HepG2 (cell line): ENCODE results near the gene KRT38. TPM values are rescaled to one million over a fixed set of nuclear protein-coding genes. Genes with fewer than 3 reads are reported as not detected.

Experiments used
- ATAC-seq: fragments of 200-7000 bp; cut with Tn5 transposase; 3 replicates; pipeline ENCODE4 v1.9.1; 2020; ENCODE audit warnings: mild to moderate bottlenecking, moderate library complexity
- BruUV-seq: library from RNA; stranded (reverse); fragments of 400-500 nt; replicated peaks from 2 replicates; lab custom pipeline; 2021; lab: Mats Ljungman, UMichigan
- CTCF ChIA-PET: fragments of 300-600 bp; formaldehyde crosslinking; extraction: SDS; loops from one replicate; lab custom pipeline; 2021; ENCODE audit warnings: low total read pairs, inconsistent platforms, low intra/inter-chr PET ratio; lab: Yijun Ruan, JAX
- POLR2A ChIA-PET: fragments of 350-600 bp; sonication (Branson Sonifier 250); formaldehyde crosslinking; loops from one replicate; lab custom pipeline; 2020; ENCODE audit warnings: antibody characterized with exemption, inconsistent platforms; lab: Yijun Ruan, JAX
- DNase-seq: peaks from one replicate; pipeline ENCODE4 v3.0.0-alpha.2; 2015; ENCODE audit warnings: low spot score
- FAIRE-seq: peaks from 3 replicates; lab custom pipeline; 2011; peaks lifted over from hg19 to GRCh38; lab: Jason Lieb, UNC
- H2AFZ ChIP-seq: one replicate; pipeline ENCODE4 v1.6.1; 2011; ENCODE audit warnings: low read length, inconsistent platforms
- H3K27ac ChIP-seq: fragments of 300-600 bp; 3 replicates; pipeline ENCODE4 v1.8.0; 2011; ENCODE audit warnings: mixed run types, mild to moderate bottlenecking, mixed read lengths, low read length, inconsistent platforms; ENCODE audit not compliant: insufficient read depth; ENCODE audit errors: extremely low read length
- H3K27me3 ChIP-seq, 2 experiments: fragments of 200-600 bp in 1 of 2; 2 replicates in 1 of 2; 3 replicates in 1 of 2; pipeline versions ENCODE4 v1.6.0 to v1.8.0; 2011; ENCODE audit warnings: low read length in 2 of 2, mild to moderate bottlenecking in 2 of 2, moderate library complexity in 2 of 2, inconsistent platforms in 1 of 2; ENCODE audit not compliant: insufficient read depth in 2 of 2, control insufficient read depth in 1 of 2
- H3K36me3 ChIP-seq, 2 experiments: fragments of 200-600 bp in 1 of 2; replicated peaks in 1 of 2; 2 replicates in 1 of 2; 3 replicates in 1 of 2; pipeline versions ENCODE4 v1.5.1 to v1.8.0; 2011; ENCODE audit warnings: low read length in 2 of 2, inconsistent platforms in 1 of 2; ENCODE audit not compliant: insufficient read depth in 2 of 2, control insufficient read depth in 1 of 2
- H3K4me1 ChIP-seq: 2 replicates; pipeline ENCODE4 v1.5.1; 2012; ENCODE audit warnings: low read length, inconsistent platforms; ENCODE audit not compliant: insufficient read depth
- H3K4me2 ChIP-seq: 2 replicates; pipeline ENCODE4 v1.6.0; 2011; ENCODE audit warnings: low read depth, low read length, inconsistent platforms
- H3K4me3 ChIP-seq, 3 experiments: fragments of 200-600 bp in 1 of 3; sonication (generic), shearing (Covaris generic) in 1 of 3; replicated peaks in 1 of 3; 2 replicates each; pipeline ENCODE4 v1.5.1; 2011 to 2016; ENCODE audit warnings: low read length in 3 of 3, inconsistent platforms in 2 of 3, low read depth in 2 of 3, mild to moderate bottlenecking in 2 of 3, control low read depth in 1 of 3, mixed read lengths in 1 of 3; ENCODE audit not compliant: insufficient read depth in 1 of 3
- H3K79me2 ChIP-seq: one replicate; pipeline ENCODE4 v1.6.1; 2011; ENCODE audit warnings: low read length, inconsistent platforms; ENCODE audit not compliant: insufficient read depth
- H3K9ac ChIP-seq: 2 replicates; pipeline ENCODE4 v1.6.0; 2011; ENCODE audit warnings: mild to moderate bottlenecking, low read depth, low read length, inconsistent platforms; ENCODE audit not compliant: insufficient read depth
- H3K9me3 ChIP-seq: 2 replicates; pipeline ENCODE4 v1.5.1; 2012; ENCODE audit warnings: mild to moderate bottlenecking, low read length
- H4K20me1 ChIP-seq: 2 replicates; pipeline ENCODE4 v1.6.0; 2011; ENCODE audit warnings: inconsistent platforms, mild to moderate bottlenecking, low read length, moderate library complexity; ENCODE audit not compliant: insufficient read depth
- ARNT2 ChIP-seq: sonication (generic); formaldehyde crosslinking; IDR thresholded peaks from 2 replicates; pipeline ENCODE4 v1.8.0; 2022; ENCODE audit warnings: mild to moderate bottlenecking, low read depth, missing genetic modification reagents, moderate library complexity
- ESRRA ChIP-seq: sonication (generic); formaldehyde crosslinking; IDR thresholded peaks from 2 replicates; pipeline ENCODE4 v1.5.1; 2020; ENCODE audit warnings: mild to moderate bottlenecking, low read depth, missing genetic modification reagents
- ETV5 ChIP-seq: IDR thresholded peaks from 2 replicates; pipeline ENCODE4 v1.6.1; 2018; ENCODE audit warnings: missing biosample characterization, missing genetic modification reagents, inconsistent platforms, borderline replicate concordance
- GABPA ChIP-seq, 2 experiments: IDR thresholded peaks; 2 replicates each; pipeline ENCODE4 v1.6.1; 2011 to 2016; ENCODE audit warnings: low read depth in 2 of 2, low read length in 1 of 2, missing biosample characterization in 1 of 2, missing genetic modification characterization in 1 of 2
- KDM1A ChIP-seq: IDR thresholded peaks from 2 replicates; pipeline ENCODE4 v1.6.1; 2016; ENCODE audit warnings: missing compliant biosample characterization
- PHF5A ChIP-seq: IDR thresholded peaks from one replicate; pipeline ENCODE4 v1.6.1; 2018; ENCODE audit warnings: low read depth, missing genetic modification reagents; ENCODE audit not compliant: unreplicated experiment
- THAP9 ChIP-seq: sonication (generic); formaldehyde crosslinking; IDR thresholded peaks from 2 replicates; pipeline ENCODE4; 2020; ENCODE audit warnings: missing genetic modification reagents, mild to moderate bottlenecking, borderline replicate concordance
- ZKSCAN8 ChIP-seq: IDR thresholded peaks from 2 replicates; pipeline ENCODE4 v1.6.1; 2016; ENCODE audit warnings: borderline replicate concordance, missing genetic modification reagents, missing compliant biosample characterization
- ZNF17 ChIP-seq: sonication (generic); formaldehyde crosslinking; IDR thresholded peaks from 2 replicates; pipeline ENCODE4 v1.5.0; 2020; ENCODE audit warnings: mild to moderate bottlenecking, missing genetic modification reagents
- ZNF207 ChIP-seq: fragments of 450-650 bp; IDR thresholded peaks from 2 replicates; pipeline ENCODE4 v1.6.1; 2016; ENCODE audit warnings: antibody characterized with exemption, borderline replicate concordance
- ZNF644 ChIP-seq: IDR thresholded peaks from 2 replicates; pipeline ENCODE4 v1.6.1; 2016; ENCODE audit warnings: low read depth
- WGBS: methylation state at CpG from one replicate; pipeline ENCODE4 v1.1.6; 2017; ENCODE audit warnings: low lambda C conversion rate; 5-methylcytosine and 5-hydroxymethylcytosine counted together
- in situ Hi-C: cut with HindIII; loops from 2 replicates; pipeline ENCODE4 v1.10.0; 2017; ENCODE audit warnings: low pct_unique_long_range_greater_than_20kb; ENCODE audit not compliant: extremely low pct_ligation_motif_present
- intact Hi-C: fragments of 100-400 bp; cut with micrococcal nuclease; formaldehyde crosslinking; loops from one replicate; pipeline ENCODE4 v1.10.0; 2022; ENCODE audit not compliant: unreplicated experiment
- polyA plus RNA-seq, 8 experiments: library from polyadenylated mRNA; depleted of rRNA in 3 of 8; stranded (reverse) in 7 of 8; unstranded in 1 of 8; fragments of >200 nt; fragmentation: Illumina TruSeq in 4 of 8; extraction: Trizol in 4 of 8; gene quantifications; 2 replicates each; pipeline versions ENCODE4 v1.2.1 to v1.2.3, GENCODE V29; 2011 to 2016; ENCODE audit warnings: low read depth in 4 of 8, missing spikeins in 1 of 8, mixed read lengths in 1 of 8; ENCODE audit not compliant: insufficient read depth in 1 of 8
- total RNA-seq, 5 experiments: library from RNA; depleted of rRNA; stranded (reverse); fragments of >200 nt; fragmentation: Illumina TruSeq; extraction: Trizol; gene quantifications; 2 replicates each; pipeline ENCODE4 v1.2.3, GENCODE V29; 2016; ENCODE audit warnings: low read depth in 1 of 5
- TF ChIP-seq, protein P1 (sequence below): sonication (generic); formaldehyde crosslinking; IDR thresholded peaks from 2 replicates; pipeline ENCODE4 v1.9.0; 2021; ENCODE audit warnings: missing genetic modification reagents, borderline replicate concordance
- TF ChIP-seq, protein P2 (sequence below): sonication (generic); formaldehyde crosslinking; IDR thresholded peaks from 2 replicates; pipeline ENCODE4 v1.4.0; 2020; ENCODE audit warnings: mild to moderate bottlenecking, low read depth, missing genetic modification reagents

The KRT38 gene
- total and polyA plus RNA-seq, 2 of the 13 experiments (the other 11 are each of a cell fraction or from before 2014, with no cell fraction given), result not detected

DNA sequence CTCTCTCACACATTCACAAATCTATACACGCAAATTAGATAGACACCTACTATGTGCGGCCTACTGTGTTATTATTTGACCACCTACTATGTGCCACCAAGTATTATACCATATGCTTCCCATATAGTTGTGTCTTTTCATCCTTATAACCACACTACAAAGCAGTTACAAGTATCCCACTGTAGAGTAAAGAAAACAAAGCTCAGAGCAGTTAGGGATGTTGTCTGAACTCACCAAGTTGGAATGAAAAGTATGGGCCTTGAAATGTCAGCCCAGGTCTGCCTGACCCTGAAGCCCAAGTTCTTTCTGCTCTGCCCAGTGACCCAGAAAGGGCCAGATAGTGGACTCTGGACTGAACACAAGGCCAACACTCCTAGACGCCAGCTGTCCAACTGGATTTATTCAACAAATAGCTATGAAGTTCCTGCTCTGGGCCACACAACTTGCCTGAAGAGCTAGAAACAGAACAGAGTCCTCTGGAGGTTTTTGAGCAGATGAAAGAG, 24.9 kb downstream of the KRT38 start (continued):
- TF ChIP-seq ETV5 (CRISPR knock-in tag), result peak; percentile 45; the same call in 1 of the 2 replicates
- peak; percentile 93 for TF ChIP-seq ESRRA (CRISPR knock-in tag)
- TF ChIP-seq KDM1A (CRISPR knock-in tag), result peak; percentile 10; the same call in 1 of the 2 replicates
- peak; percentile 97 for TF ChIP-seq ZNF644 (CRISPR knock-in tag)
- TF ChIP-seq ZNF17 (CRISPR knock-in tag), result peak; percentile 29; the same call in 1 of the 2 replicates
- TF ChIP-seq ZNF207, result no peak
- TF ChIP-seq, protein P1, sequence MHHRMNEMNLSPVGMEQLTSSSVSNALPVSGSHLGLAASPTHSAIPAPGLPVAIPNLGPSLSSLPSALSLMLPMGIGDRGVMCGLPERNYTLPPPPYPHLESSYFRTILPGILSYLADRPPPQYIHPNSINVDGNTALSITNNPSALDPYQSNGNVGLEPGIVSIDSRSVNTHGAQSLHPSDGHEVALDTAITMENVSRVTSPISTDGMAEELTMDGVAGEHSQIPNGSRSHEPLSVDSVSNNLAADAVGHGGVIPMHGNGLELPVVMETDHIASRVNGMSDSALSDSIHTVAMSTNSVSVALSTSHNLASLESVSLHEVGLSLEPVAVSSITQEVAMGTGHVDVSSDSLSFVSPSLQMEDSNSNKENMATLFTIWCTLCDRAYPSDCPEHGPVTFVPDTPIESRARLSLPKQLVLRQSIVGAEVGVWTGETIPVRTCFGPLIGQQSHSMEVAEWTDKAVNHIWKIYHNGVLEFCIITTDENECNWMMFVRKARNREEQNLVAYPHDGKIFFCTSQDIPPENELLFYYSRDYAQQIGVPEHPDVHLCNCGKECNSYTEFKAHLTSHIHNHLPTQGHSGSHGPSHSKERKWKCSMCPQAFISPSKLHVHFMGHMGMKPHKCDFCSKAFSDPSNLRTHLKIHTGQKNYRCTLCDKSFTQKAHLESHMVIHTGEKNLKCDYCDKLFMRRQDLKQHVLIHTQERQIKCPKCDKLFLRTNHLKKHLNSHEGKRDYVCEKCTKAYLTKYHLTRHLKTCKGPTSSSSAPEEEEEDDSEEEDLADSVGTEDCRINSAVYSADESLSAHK (CRISPR knock-in tag), result no peak
- no peak for TF ChIP-seq GABPA (IDR thresholded peaks at IDR 0.05; ENCODE audit: low read depth, low read length)
- 0 out of 2 replicates have a peak, but pooled peaks have one; percentile 43 for TF ChIP-seq GABPA (CRISPR knock-in tag; IDR thresholded peaks at IDR 0.05; ENCODE audit: low read depth)
- no peak for TF ChIP-seq ARNT2 (CRISPR knock-in tag)

- FAIRE-seq, result no peak
Observed at GRCh38 chr17:41415411-41415810, 25.4 kb downstream of the KRT38 start.

More at GRCh38 chr17:41415411-41415810, 25.4 kb downstream of the KRT38 start:
- no peak overlapping the region; the same call in 1 of the 2 replicates for H3K4me2 ChIP-seq
- no peak overlapping the region for H3K4me3 ChIP-seq
- H3K79me2 ChIP-seq, result no peaks in the 10 kb centered on the region
- ChIA-PET POLR2A (interaction anchor here (0.7 to 2.1 kb wide), 5 partner anchors 10 to 513 kb away, joined by 3 to 35 read pairs (median 3); partner anchors contain the start of gene KRT19), CTCF (no interaction called here)
- no peak overlapping the region for H2AFZ ChIP-seq
- peak overlapping the region; percentile 82 for H3K27ac ChIP-seq
- intact Hi-C loops (loop anchor here (5.0 to 10.0 kb wide), 2 partner anchors 119 to 252 kb away; no protein-coding TSS in a partner anchor), in situ Hi-C loops (no loop called here)
- no peaks in the 10 kb centered on the region for H3K36me3 ChIP-seq
- no peaks in the 10 kb centered on the region for H3K27me3 ChIP-seq
- peaks cover 51% of the 10 kb centered on the region for H3K4me1 ChIP-seq
- DNase-seq (no peak), ATAC-seq (no peak)
- BruUV-seq, result no TSS peak
- WGBS, result 22% methylated on average over 4 of the region's 4 CpGs
- no peaks in the 10 kb centered on the region for H4K20me1 ChIP-seq
- TF ChIP-seq THAP9 (CRISPR knock-in tag), result no peak
- no peak for TF ChIP-seq PHF5A (CRISPR knock-in tag)
- TF ChIP-seq ZKSCAN8 (CRISPR knock-in tag), result 0 out of 2 replicates have a peak, but pooled peaks have one; percentile 10
- TF ChIP-seq, protein P2, sequence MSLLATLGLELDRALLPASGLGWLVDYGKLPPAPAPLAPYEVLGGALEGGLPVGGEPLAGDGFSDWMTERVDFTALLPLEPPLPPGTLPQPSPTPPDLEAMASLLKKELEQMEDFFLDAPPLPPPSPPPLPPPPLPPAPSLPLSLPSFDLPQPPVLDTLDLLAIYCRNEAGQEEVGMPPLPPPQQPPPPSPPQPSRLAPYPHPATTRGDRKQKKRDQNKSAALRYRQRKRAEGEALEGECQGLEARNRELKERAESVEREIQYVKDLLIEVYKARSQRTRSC (CRISPR knock-in tag), result no peak
- no peaks in the 10 kb centered on the region for H3K9me3 ChIP-seq
- no peak overlapping the region for H3K9ac ChIP-seq
